Measurements from ENCODE around the gene TSEN2.

- TF ChIP-seq CTCF (IDR thresholded peaks at IDR 0.05) (no peak), POLR2A (IDR thresholded peaks at IDR 0.05) (no peak)
Measured at GRCh38 chr3:12574661-12575060, 90.4 kb downstream of the TSEN2 start.
